Measurements from ENCODE around the gene ERICH6B. TPM values are rescaled to one million over a fixed set of nuclear protein-coding genes. Genes with fewer than 3 reads are reported as not detected.

The ERICH6B gene
- total and polyA plus RNA-seq, 2 experiments from 2014 or later, result not detected

GRCh38 chr13:45542391-45542790 is 73.1 kb downstream of the ERICH6B start:
- no peak overlapping the region for H2AFZ ChIP-seq
- Mint-ChIP-seq H3K4me3 (no peak overlapping the region), H3K36me3 (ENCODE audit: low read depth) (no peaks in the 10 kb centered on the region), H3K9me3 (no peaks in the 10 kb centered on the region), H3K27ac (no peak overlapping the region), H3K4me1 (no peaks in the 10 kb centered on the region), H3K27me3 (ENCODE audit: insufficient read depth, low read depth, poor library complexity) (peaks cover 8% of the 10 kb centered on the region)
- ATAC-seq (no peak), DNase-seq (ENCODE audit: low spot score) (no peak)
- H3K4me2 ChIP-seq, result no peak overlapping the region
- H3K79me2 ChIP-seq (replicated peaks; ENCODE audit: insufficient read depth), result no peaks in the 10 kb centered on the region
- no peaks in the 10 kb centered on the region for H4K20me1 ChIP-seq (replicated peaks; ENCODE audit: insufficient read depth)
- no peaks in the 10 kb centered on the region for H3K9me2 ChIP-seq (ENCODE audit: insufficient read depth)
- H3F3A ChIP-seq (replicated peaks; ENCODE audit: low read depth), result no peaks in the 10 kb centered on the region
- no peak overlapping the region for H3K27ac ChIP-seq (ENCODE audit: low read depth)
- TF ChIP-seq ZNF462 (CRISPR knock-in tag; IDR thresholded peaks at IDR 0.05) (no peak), EZH2phosphoT487 (IDR thresholded peaks at IDR 0.05; ENCODE audit: unreplicated experiment) (no peak), CTCF (conservative IDR thresholded peaks at IDR 0.05; ENCODE audit: low read depth in 2 of 2) (no peak), JUNB (IDR thresholded peaks at IDR 0.05; ENCODE audit: unreplicated experiment) (no peak), NANOG (IDR thresholded peaks at IDR 0.05; ENCODE audit: borderline replicate concordance) (no peak)
- no peaks in the 10 kb centered on the region for H3K4me1 ChIP-seq (ENCODE audit: insufficient read depth)
- no peak overlapping the region for H3K4me3 ChIP-seq
- H3K27me3 ChIP-seq (ENCODE audit: insufficient read depth), result no peaks in the 10 kb centered on the region
- no peaks in the 10 kb centered on the region for H3K36me3 ChIP-seq (ENCODE audit: insufficient read depth)
